ENCODE data around the gene ANGPTL1.

GRCh38 chr1:178847396-178847849 is 23.5 kb downstream of the ANGPTL1 start:
- TF ChIP-seq CTCF (IDR thresholded peaks at IDR 0.05) (no peak), POLR2A (IDR thresholded peaks at IDR 0.05) (no peak)
